IMR-90 (cell line): ENCODE measurements around the gene CT47C1. TPM values are rescaled to one million over a fixed set of nuclear protein-coding genes. Genes with fewer than 3 reads are reported as not detected.

Experiments used
- ATAC-seq: fragments of 200-7000 bp; cut with Tn5 transposase; 2 replicates; pipeline ENCODE4 v1.9.1; 2020; ENCODE audit warnings: low read depth, mild to moderate bottlenecking, moderate library complexity
- BruUV-seq: library from RNA; stranded (reverse); fragments of 400-500 nt; replicated peaks from 2 replicates; lab custom pipeline; 2021; lab: Mats Ljungman, UMichigan
- CTCF ChIA-PET: fragments of 300-600 bp; formaldehyde crosslinking; extraction: SDS; loops from one replicate; lab custom pipeline; 2021; ENCODE audit warnings: antibody characterized with exemption; lab: Yijun Ruan, JAX
- POLR2A ChIA-PET: fragments of 300-600 bp; sonication (Branson Sonifier 250); formaldehyde crosslinking; loops from one replicate; lab custom pipeline; 2022; ENCODE audit warnings: antibody characterized with exemption; ENCODE audit not compliant: unreplicated experiment; lab: Charles Lee
- DNase-seq: peaks from one replicate; pipeline ENCODE4 v3.0.0; 2013
- H2AFZ ChIP-seq: replicated peaks from 2 replicates; pipeline ENCODE3; 2013; ENCODE audit warnings: low read length, mild to moderate bottlenecking; ENCODE audit not compliant: poor library complexity
- H2AK5ac ChIP-seq: 2 replicates; pipeline ENCODE4 v1.6.1; 2013; ENCODE audit warnings: low read depth, low read length, inconsistent platforms
- H2AK9ac ChIP-seq: replicated peaks from 2 replicates; pipeline ENCODE3; 2013; ENCODE audit warnings: mild to moderate bottlenecking, low read depth, low read length, moderate library complexity; ENCODE audit not compliant: poor library complexity
- H2BK120ac ChIP-seq: 2 replicates; pipeline ENCODE4 v1.6.1; 2013; ENCODE audit warnings: low read depth, low read length, inconsistent platforms
- H2BK15ac ChIP-seq: 3 replicates; pipeline ENCODE4 v1.6.1; 2013; ENCODE audit warnings: low read depth, low read length, inconsistent platforms
- H2BK20ac ChIP-seq: 2 replicates; pipeline ENCODE4 v1.6.1; 2013; ENCODE audit warnings: low read depth, mild to moderate bottlenecking, inconsistent platforms, low read length, moderate library complexity
- H2BK5ac ChIP-seq: 2 replicates; pipeline ENCODE4 v1.6.1; 2013; ENCODE audit warnings: mild to moderate bottlenecking, low read depth, low read length, inconsistent platforms; ENCODE audit not compliant: poor library complexity, severe bottlenecking
- H3K14ac ChIP-seq: replicated peaks from 2 replicates; pipeline ENCODE4 v1.6.1; 2013; ENCODE audit warnings: low read depth, low read length, inconsistent platforms
- H3K18ac ChIP-seq: 2 replicates; pipeline ENCODE4 v1.6.1; 2013; ENCODE audit warnings: low read depth, low read length, control low read depth
- H3K23ac ChIP-seq: 2 replicates; pipeline ENCODE4 v1.6.1; 2013; ENCODE audit warnings: low read depth, low read length, inconsistent platforms
- H3K27ac ChIP-seq: 2 replicates; pipeline ENCODE4 v1.5.1; 2013; ENCODE audit warnings: mild to moderate bottlenecking, control low read depth, low read length; ENCODE audit not compliant: insufficient read depth
- H3K27me3 ChIP-seq: 2 replicates; pipeline ENCODE4 v1.6.1; 2013; ENCODE audit warnings: low read length; ENCODE audit not compliant: control insufficient read depth, insufficient read depth
- H3K36me3 ChIP-seq: 2 replicates; pipeline ENCODE4 v1.6.1; 2013; ENCODE audit warnings: low read length, mixed read lengths; ENCODE audit not compliant: control insufficient read depth, insufficient read depth
- H3K4ac ChIP-seq: 2 replicates; pipeline ENCODE4 v1.6.1; 2013; ENCODE audit warnings: low read depth, low read length, inconsistent platforms
- H3K4me1 ChIP-seq: 2 replicates; pipeline ENCODE4 v1.6.1; 2013; ENCODE audit warnings: low read length, mixed read lengths; ENCODE audit not compliant: control insufficient read depth, insufficient read depth
- H3K4me2 ChIP-seq: 2 replicates; pipeline ENCODE4 v1.6.1; 2013; ENCODE audit warnings: low read depth, mild to moderate bottlenecking, control low read depth, low read length, moderate library complexity
- H3K4me3 ChIP-seq: 2 replicates; pipeline ENCODE4 v1.5.1; 2013; ENCODE audit warnings: low read depth, mild to moderate bottlenecking, control low read depth, low read length, moderate library complexity; ENCODE audit not compliant: insufficient read depth
- H3K56ac ChIP-seq: 2 replicates; pipeline ENCODE4 v1.6.1; 2013; ENCODE audit warnings: low read length, inconsistent platforms; ENCODE audit not compliant: insufficient read depth; ENCODE audit errors: extremely low read depth
- H3K79me1 ChIP-seq, 2 experiments: 2 replicates each; pipeline ENCODE4 v1.6.1; 2013; ENCODE audit warnings: low read length in 2 of 2, inconsistent platforms in 1 of 2, low read depth in 1 of 2
- H3K9ac ChIP-seq: 2 replicates; pipeline ENCODE4 v1.6.1; 2013; ENCODE audit warnings: low read depth, low read length, control low read depth
- H3K9me1 ChIP-seq: 2 replicates; pipeline ENCODE4 v1.6.1; 2013; ENCODE audit warnings: low read length, inconsistent platforms; ENCODE audit not compliant: insufficient read depth
- H3K9me3 ChIP-seq: 2 replicates; pipeline ENCODE4 v1.6.1; 2013; ENCODE audit warnings: low read length; ENCODE audit not compliant: control insufficient read depth, insufficient read depth
- H4K20me1 ChIP-seq: 2 replicates; pipeline ENCODE4 v1.6.1; 2013; ENCODE audit warnings: low read length, inconsistent platforms; ENCODE audit not compliant: insufficient read depth
- H4K5ac ChIP-seq: 2 replicates; pipeline ENCODE4 v1.6.1; 2013; ENCODE audit warnings: mild to moderate bottlenecking, low read depth, low read length, control low read depth
- H4K8ac ChIP-seq, 2 experiments: 2 replicates each; pipeline ENCODE4 v1.6.1; 2013; ENCODE audit warnings: low read depth in 2 of 2, low read length in 2 of 2, control low read depth in 1 of 2, inconsistent platforms in 1 of 2
- H4K91ac ChIP-seq: 2 replicates; pipeline ENCODE4 v1.6.1; 2013; ENCODE audit warnings: low read depth, low read length, inconsistent platforms; ENCODE audit not compliant: insufficient read depth
- RCOR1 ChIP-seq: IDR thresholded peaks from 2 replicates; pipeline ENCODE4 v1.6.1; 2012; ENCODE audit warnings: mild to moderate bottlenecking, low read length, improper control_type of control experiment; ENCODE audit not compliant: insufficient replicate concordance
- dilution Hi-C: fragments of 300-500 bp; cut with HindIII; formaldehyde crosslinking; loops from one replicate; pipeline ENCODE4 v1.14.3; 2018; ENCODE audit warnings: low sequenced_read_pairs; ENCODE audit not compliant: unreplicated experiment
- in situ Hi-C: fragments of 300-500 bp; cut with MboI; formaldehyde crosslinking; loops from 3 replicates; pipeline ENCODE4 v1.14.3; 2019; ENCODE audit warnings: low sequenced_read_pairs, inconsistent platforms, mixed read lengths
- intact Hi-C: fragments of 100-400 bp; cut with micrococcal nuclease; formaldehyde crosslinking; loops from 2 replicates; pipeline ENCODE4 v1.10.0; 2022
- polyA plus RNA-seq, 3 experiments: library from polyadenylated mRNA; depleted of rRNA; stranded (reverse); fragments of >200 nt; gene quantifications; 2 replicates each; pipeline ENCODE4 v1.2.3, GENCODE V29; 2012; ENCODE audit warnings: low replicate concordance in 1 of 3
- total RNA-seq: library from RNA; depleted of rRNA; stranded (reverse); fragments of >200 nt; gene quantifications from 2 replicates; pipeline ENCODE4 v1.2.3, GENCODE V29; 2012

CT47C1 gene
- total and polyA plus RNA-seq, 2 of the 4 experiments (the other 2 are of a cell fraction) = not detected

- Histone ChIP-seq H3K14ac (no peak overlapping the region), H3K27me3 (peaks cover 7% of the 10 kb centered on the region), H3K9ac (no peak overlapping the region), H3K9me3 (no peaks in the 10 kb centered on the region), H3K79me1 (no peaks in the 10 kb centered on the region), H2BK5ac (no peak overlapping the region), H2AK9ac (no peak overlapping the region), H2BK120ac (no peak overlapping the region), H3K27ac (no peak overlapping the region), H3K4me2 (no peak overlapping the region), H3K18ac (no peak overlapping the region), H2BK15ac (no peak overlapping the region), H4K91ac (no peak overlapping the region), H4K5ac (no peak overlapping the region), H3K4me3 (no peak overlapping the region), H3K4me1 (no peaks in the 10 kb centered on the region), H3K56ac (no peak overlapping the region), H4K20me1 (no peaks in the 10 kb centered on the region), H3K36me3 (no peaks in the 10 kb centered on the region), H3K23ac (no peak overlapping the region), H2AK5ac (no peak overlapping the region), H3K9me1 (no peaks in the 10 kb centered on the region), H4K8ac (no peak overlapping the region), H2BK20ac (no peak overlapping the region), H2AFZ (no peak overlapping the region), H3K4ac (no peak overlapping the region)
- dilution Hi-C loops = no loop called here
- in situ Hi-C loops = no loop called here
- ChIA-PET POLR2A (no interaction called here), CTCF (no interaction called here)
- intact Hi-C loops = no loop called here
- no peak for ATAC-seq
- no peak for DNase-seq
- BruUV-seq = no TSS peak
- no peak for TF ChIP-seq RCOR1
Observed at GRCh38 chrX:119107206-119107605, 34.4 kb downstream of the CT47C1 start.
